Psoas muscle (tissue), 8 donors: ENCODE results near the gene TMEM163. TPM values are rescaled to one million over a fixed set of nuclear protein-coding genes. Genes with fewer than 3 reads are reported as not detected.

Experiments used
- ATAC-seq, 4 donors: fragments of 200-7000 bp; cut with Tn5 transposase; one replicate each; pipeline ENCODE4 v1.9.1; 2020; ENCODE audit warnings: moderate library complexity in 3 of 4, mild to moderate bottlenecking in 2 of 4
- DNase-seq, 2 donors: peaks; one replicate each; pipeline ENCODE4 v3.0.0-alpha.2; 2020
- H3K27ac ChIP-seq: fragments of 200-600 bp; one replicate; pipeline ENCODE4 v1.8.0; 2022
- H3K27me3 ChIP-seq, 3 donors: fragments of 200-600 bp in 1 of 3; one replicate each; pipeline versions ENCODE4 v1.6.1 to v1.8.0; 2013 to 2022; ENCODE audit warnings: low read length in 2 of 3, mild to moderate bottlenecking in 2 of 3, moderate library complexity in 1 of 3; ENCODE audit not compliant: insufficient read depth in 3 of 3
- H3K36me3 ChIP-seq, 2 donors: fragments of 200-600 bp in 1 of 2; one replicate each; pipeline versions ENCODE4 v1.6.1 to v1.8.0; 2013 to 2022; ENCODE audit warnings: low read depth in 1 of 2, mild to moderate bottlenecking in 1 of 2, moderate library complexity in 1 of 2; ENCODE audit not compliant: insufficient read depth in 1 of 2
- H3K4me1 ChIP-seq: fragments of 200-600 bp; one replicate; pipeline ENCODE4 v1.8.0; 2022
- H3K4me3 ChIP-seq: fragments of 200-600 bp; one replicate; pipeline ENCODE4 v1.8.0; 2022; ENCODE audit warnings: mild to moderate bottlenecking
- H3K9me3 ChIP-seq: fragments of 200-600 bp; one replicate; pipeline ENCODE4 v1.8.0; 2022
- CTCF ChIP-seq: fragments of 200-600 bp; IDR thresholded peaks from one replicate; pipeline ENCODE4 v1.8.0; 2022; ENCODE audit warnings: antibody characterized with exemption
- WGBS, 3 donors: extraction: QIAGEN DNeasy Blood & Tissue Kit; methylation state at CpG; one replicate each; pipeline versions ENCODE4 v1.1.6 to v1.1.7; 2013; 5-methylcytosine and 5-hydroxymethylcytosine counted together
- intact Hi-C, 2 donors: fragments of 100-400 bp; cut with DNase I; formaldehyde crosslinking; loops; one replicate each; pipeline versions ENCODE4 v1.11.0 to v1.14.2; 2022
- polyA plus RNA-seq, 3 donors: library from polyadenylated mRNA; stranded (reverse); fragments of 200-250 nt; gene quantifications; one replicate each; pipeline ENCODE4 v1.2.3, GENCODE V29; 2013
- total RNA-seq, 4 donors: library from RNA; stranded (reverse); fragmentation: NEBNext Ultra II Directional in 2 of 4; extraction: Animal tissue kit (Norgen Biotek cat#: 25700) in 2 of 4; gene quantifications; one replicate each; pipeline versions ENCODE4 v1.2.1 to v1.2.4, GENCODE V29; 2021 to 2023
- donor health status: healthy with polysubstance abuse.
- donor health status: DM: no; HTN: no; CAD: no; lungs with moderate emphysema.
- donor health status: Bipolar disorder and iron deficiency.
- donor health status: healthy.
- donor health status: DM: yes; HTN: yes; CAD: no.
- donor health status: DM: no; HTN: no; CAD: no.
- donor health status: DM: no; HTN: no; CAD: no.
- donor health status: DM: yes; HTN: yes; CAD: no.

TMEM163 gene
- total and polyA plus RNA-seq, 7 donors: 0.17 to 0.52 (median 0.28) TPM; not detected in 1

DNA sequence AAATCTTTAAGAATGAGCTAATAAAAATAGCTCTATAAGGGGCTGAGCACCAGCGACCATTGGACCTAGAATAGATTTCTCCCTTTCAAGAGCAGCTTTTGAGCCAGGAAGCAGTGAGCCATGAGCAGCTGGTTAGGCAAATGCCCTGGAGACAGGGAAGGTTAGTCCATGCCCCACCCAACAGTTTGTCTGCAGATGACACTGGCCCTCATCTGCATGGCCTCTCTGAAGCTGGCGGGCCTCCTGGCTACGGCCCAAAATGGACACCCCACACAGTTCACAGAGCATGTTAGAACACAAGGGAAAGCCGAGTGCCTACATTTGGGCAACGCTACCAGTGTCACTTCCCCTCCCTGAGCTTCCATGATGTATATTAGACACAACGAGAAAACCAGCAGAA, 263.9 kb downstream of the TMEM163 start:
- no peaks in the 10 kb centered on the region for H3K9me3 ChIP-seq
- ATAC-seq (no peak), DNase-seq (no peak)
- no peaks in the 10 kb centered on the region for H3K4me1 ChIP-seq
- no peak for TF ChIP-seq CTCF
- H3K27me3 ChIP-seq: no peaks in the 10 kb centered on the region
- 39 to 54% (median 42%) methylated on average over 6 of the region's 6 CpGs for WGBS, 3 donors
- H3K36me3 ChIP-seq: no peaks in the 10 kb centered on the region
- no peak overlapping the region for H3K4me3 ChIP-seq
- no peak overlapping the region for H3K27ac ChIP-seq
- intact Hi-C loops: loop anchor here (5.0 to 10.0 kb wide), 2 partner anchors 440 to 447 kb away; no protein-coding TSS in a partner anchor

DNA sequence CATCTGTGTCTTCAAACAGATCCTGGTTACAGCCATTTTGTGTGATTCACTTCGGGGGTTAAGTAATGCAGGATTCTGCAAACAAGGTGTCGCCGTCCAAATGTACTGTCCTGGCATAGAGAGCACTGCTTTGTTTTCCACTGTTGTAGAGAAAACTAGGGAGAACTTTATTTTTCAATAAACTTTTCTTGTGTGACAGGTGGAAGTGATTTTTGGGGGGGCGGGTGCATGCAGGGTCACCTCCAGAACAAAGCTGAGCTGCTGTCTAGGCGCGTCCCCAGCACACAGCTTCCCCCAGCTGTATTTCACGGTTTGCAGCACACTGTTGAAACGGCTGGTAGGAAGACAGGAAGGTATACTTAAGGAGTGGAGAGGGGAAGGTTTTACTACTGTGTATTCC, 264.4 kb downstream of the TMEM163 start:
- DNase-seq: no peak
- H3K27me3 ChIP-seq: no peaks in the 10 kb centered on the region
- H3K36me3 ChIP-seq: no peaks in the 10 kb centered on the region
- H3K4me1 ChIP-seq: no peaks in the 10 kb centered on the region
- H3K4me3 ChIP-seq: no peak overlapping the region
- no peak for ATAC-seq
- no peak overlapping the region for H3K27ac ChIP-seq
- WGBS, 3 donors: 37 to 63% (median 51%) methylated on average over 8 of the region's 8 CpGs
- TF ChIP-seq CTCF: no peak
- intact Hi-C loops: loop anchor here (5.0 to 10.0 kb wide), 2 partner anchors 440 to 448 kb away; no protein-coding TSS in a partner anchor
- no peaks in the 10 kb centered on the region for H3K9me3 ChIP-seq

- no peak for DNase-seq
- intact Hi-C loops: loop anchor here (5.0 to 10.0 kb wide), 2 partner anchors 441 to 448 kb away; no protein-coding TSS in a partner anchor
- 52 to 73% (median 62%) methylated on average over 10 of the region's 10 CpGs for WGBS, 3 donors
Measured at GRCh38 chr2:134453973-134454372, 264.8 kb downstream of the TMEM163 start.

GRCh38 chr2:134453476-134453875, 265.3 kb downstream of the TMEM163 start:
- no peak overlapping the region for H3K27ac ChIP-seq
- no peaks in the 10 kb centered on the region for H3K36me3 ChIP-seq
- WGBS, 3 donors: 78 to 90% (median 85%) methylated on average over 4 of the region's 4 CpGs
- intact Hi-C loops: loop anchor here (5.0 to 10.0 kb wide), 2 partner anchors 441 to 449 kb away; no protein-coding TSS in a partner anchor
- no peaks in the 10 kb centered on the region for H3K9me3 ChIP-seq
- H3K4me1 ChIP-seq: no peaks in the 10 kb centered on the region
- DNase-seq: no peak
- no peak for ATAC-seq
- H3K4me3 ChIP-seq: no peak overlapping the region
- TF ChIP-seq CTCF: no peak
- H3K27me3 ChIP-seq: no peaks in the 10 kb centered on the region

More at GRCh38 chr2:134453973-134454372, 264.8 kb downstream of the TMEM163 start:
- no peaks in the 10 kb centered on the region for H3K9me3 ChIP-seq
- H3K27me3 ChIP-seq: no peaks in the 10 kb centered on the region
- H3K4me3 ChIP-seq: no peak overlapping the region
- TF ChIP-seq CTCF: no peak
- H3K27ac ChIP-seq: no peak overlapping the region
- H3K36me3 ChIP-seq: no peaks in the 10 kb centered on the region
- no peak for ATAC-seq
- H3K4me1 ChIP-seq: no peaks in the 10 kb centered on the region
